ENCODE data around the gene ATP2B2.

DNA sequence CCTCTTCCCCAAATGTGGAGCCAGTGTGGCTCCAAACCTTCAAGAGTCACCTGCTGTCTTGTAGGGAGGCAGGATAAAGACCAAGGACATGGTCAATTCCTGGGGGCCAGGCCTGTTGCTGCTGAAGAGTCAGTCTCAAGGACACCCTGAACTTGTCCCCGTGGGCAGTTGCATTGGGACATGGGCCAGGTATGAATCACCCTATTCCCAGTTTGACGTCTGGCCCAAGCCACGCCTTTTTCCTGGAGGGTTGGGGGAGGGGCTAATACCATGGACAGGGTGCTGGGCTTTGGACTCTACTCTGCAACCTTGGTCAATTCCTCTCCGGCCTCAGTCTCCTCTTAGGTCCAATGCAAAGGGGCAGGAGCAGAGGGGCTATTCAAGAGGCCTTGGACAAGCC, 10.4 kb downstream of the ATP2B2 start:
- TF ChIP-seq, protein P1, sequence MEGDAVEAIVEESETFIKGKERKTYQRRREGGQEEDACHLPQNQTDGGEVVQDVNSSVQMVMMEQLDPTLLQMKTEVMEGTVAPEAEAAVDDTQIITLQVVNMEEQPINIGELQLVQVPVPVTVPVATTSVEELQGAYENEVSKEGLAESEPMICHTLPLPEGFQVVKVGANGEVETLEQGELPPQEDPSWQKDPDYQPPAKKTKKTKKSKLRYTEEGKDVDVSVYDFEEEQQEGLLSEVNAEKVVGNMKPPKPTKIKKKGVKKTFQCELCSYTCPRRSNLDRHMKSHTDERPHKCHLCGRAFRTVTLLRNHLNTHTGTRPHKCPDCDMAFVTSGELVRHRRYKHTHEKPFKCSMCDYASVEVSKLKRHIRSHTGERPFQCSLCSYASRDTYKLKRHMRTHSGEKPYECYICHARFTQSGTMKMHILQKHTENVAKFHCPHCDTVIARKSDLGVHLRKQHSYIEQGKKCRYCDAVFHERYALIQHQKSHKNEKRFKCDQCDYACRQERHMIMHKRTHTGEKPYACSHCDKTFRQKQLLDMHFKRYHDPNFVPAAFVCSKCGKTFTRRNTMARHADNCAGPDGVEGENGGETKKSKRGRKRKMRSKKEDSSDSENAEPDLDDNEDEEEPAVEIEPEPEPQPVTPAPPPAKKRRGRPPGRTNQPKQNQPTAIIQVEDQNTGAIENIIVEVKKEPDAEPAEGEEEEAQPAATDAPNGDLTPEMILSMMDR (IDR thresholded peaks at IDR 0.05): no peak
- no peak for TF ChIP-seq EZH2phosphoT487 (IDR thresholded peaks at IDR 0.05)
- TF ChIP-seq EZH2 (IDR thresholded peaks at IDR 0.05): no peak
